Activated T-helper 1 cell treated with anti-CD3 and anti-CD28 coated beads, Interleukin-2, amount 50 U/mL, for 16 hours (primary cell): ENCODE data around the gene DAAM1.

Source experiments
- DNase-seq, 2 donors: peaks; one replicate each; pipeline ENCODE4 v3.0.0-alpha.2; 2020; ENCODE audit warnings: low read depth in 1 of 2, low spot score in 1 of 2

DAAM1 gene

GRCh38 chr14:59283361-59283760 lies 94.9 kb downstream of the DAAM1 start:
- no peak for DNase-seq

- no peak for DNase-seq
Measured at GRCh38 chr14:59284059-59284458, 95.6 kb downstream of the DAAM1 start.

DNA sequence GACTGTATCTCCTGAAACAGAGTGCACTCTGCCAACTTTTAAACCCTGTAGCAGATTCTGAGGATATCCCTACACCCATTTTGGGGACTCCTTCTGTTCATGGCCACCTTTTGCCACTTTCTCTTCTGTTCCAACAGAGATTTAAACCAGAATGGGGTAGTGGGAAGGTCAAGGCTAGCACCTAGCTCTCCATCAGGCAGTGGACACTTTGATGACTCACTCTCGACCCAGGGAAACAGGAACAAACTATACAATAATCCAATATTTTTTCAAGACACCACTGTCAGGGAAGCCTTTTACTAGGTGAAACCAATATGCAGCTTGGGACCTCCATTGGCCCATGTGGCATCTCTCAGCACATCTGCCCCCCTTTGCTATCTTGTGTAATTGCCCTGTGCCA lies 103.6 kb downstream of the DAAM1 start:
- no peak for DNase-seq

- DNase-seq = no peak
Measured at GRCh38 chr14:59292921-59293534, 104.6 kb downstream of the DAAM1 start.

GRCh38 chr14:59293935-59294661 lies 105.6 kb downstream of the DAAM1 start:
- no peak for DNase-seq

DNA sequence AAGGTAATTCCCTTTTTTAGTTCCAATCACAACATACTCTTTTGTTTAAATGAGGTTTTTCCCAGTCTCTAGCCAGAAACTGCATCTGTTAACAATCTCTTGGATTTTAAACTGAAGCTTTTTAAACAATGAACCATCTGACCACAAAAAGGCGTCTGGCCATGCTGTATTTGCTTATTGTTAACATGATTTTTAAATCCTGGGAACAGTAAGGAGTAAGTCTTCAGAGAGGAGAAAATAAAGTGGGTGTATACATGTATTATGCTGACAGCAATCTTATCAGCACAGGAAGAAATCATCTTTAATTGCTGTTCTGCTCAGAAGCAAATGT lies 106.2 kb downstream of the DAAM1 start:
- DNase-seq = no peak

GRCh38 chr14:59295951-59296350 lies 107.5 kb downstream of the DAAM1 start:
- DNase-seq = no peak

DNA sequence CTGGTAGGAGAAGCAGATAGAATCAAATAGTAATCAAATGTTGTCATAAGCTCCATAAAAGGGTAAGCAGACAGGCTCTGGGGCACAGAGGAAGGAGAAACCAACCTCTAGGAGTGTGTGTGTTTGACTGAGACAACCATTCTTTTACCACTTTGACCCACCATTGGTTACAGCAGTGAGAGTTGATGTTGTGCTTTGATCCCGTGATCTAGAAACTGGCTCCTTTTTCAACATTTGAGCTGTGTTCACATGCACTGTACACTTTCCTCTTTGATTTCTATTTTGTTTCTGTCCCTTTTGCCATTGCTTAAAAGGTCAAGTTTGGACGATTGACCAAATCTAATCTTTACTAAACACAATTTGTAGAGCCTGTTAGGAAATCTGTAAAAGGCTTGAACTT lies 108.0 kb downstream of the DAAM1 start:
- no peak for DNase-seq

DNA sequence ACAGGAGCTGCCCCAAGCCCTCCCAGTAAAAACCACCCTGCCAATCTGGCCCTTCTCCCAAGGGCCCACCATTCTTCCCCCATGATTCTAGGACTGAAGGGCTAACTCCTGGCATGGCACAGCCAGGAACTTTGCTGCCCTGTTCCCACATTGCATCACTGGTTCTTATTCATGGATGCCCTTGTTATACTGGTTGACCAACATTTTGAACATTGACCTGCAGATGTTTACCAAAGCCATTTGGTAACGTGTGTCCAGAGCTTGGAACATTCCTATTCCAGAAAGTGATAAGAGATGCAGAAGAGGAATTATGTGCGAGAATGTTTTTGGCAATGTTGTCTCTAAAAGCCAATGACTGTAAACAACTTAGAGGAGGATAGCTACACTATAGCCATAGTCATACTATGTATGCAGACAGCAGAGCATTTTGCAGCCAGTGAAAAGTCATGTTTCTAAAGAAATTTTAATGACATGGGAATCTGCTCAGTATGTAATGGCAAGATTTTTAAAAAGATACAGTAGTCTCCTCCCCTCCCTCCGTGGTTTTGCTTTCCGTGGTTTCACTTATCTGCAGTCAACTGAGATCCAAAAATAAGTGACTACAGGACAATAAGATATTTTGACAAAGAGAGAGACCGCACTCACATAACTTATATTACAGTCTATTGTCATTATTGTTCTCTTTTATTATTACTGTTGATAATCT lies 108.8 kb downstream of the DAAM1 start:
- no peak for DNase-seq

DNA sequence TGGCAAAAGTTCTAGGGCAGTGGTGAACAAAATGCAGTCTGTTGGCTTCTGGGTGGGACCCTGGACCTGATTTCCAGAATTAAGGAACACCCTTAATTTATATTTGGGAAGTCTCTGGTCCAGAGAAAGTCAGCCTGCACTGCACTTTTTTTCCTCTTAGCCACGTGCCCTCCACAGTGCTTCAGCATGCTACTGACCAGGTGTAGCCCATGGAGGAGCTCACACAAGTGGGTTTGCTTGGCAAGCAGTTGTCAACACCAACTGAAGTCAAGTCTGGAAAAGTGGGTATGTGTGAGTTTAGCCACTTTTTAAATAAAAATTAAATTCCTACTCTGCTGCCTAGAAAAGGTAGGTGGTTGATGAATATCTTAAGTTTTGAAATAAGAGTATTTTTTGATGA lies 111.3 kb downstream of the DAAM1 start:
- DNase-seq = no peak

DNA sequence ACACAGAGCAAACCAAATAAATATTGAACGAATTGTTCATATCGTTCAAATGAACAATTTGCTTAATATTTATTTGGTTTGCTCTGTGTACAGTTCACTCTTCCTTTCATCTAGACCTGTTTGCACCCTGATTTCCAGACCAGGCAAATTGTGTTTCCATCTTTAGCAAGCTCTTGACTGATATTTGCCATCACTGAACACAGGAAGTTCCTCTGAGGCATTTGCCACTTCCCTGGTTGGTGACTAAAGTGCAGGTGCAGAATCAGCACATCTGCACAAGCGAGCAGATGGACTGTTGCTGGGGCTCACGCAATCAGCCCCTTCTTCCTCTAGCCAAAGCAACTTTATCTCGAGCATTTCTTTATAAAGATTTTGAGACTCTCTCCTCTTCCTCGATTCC lies 112.9 kb downstream of the DAAM1 start:
- no peak for DNase-seq

DNA sequence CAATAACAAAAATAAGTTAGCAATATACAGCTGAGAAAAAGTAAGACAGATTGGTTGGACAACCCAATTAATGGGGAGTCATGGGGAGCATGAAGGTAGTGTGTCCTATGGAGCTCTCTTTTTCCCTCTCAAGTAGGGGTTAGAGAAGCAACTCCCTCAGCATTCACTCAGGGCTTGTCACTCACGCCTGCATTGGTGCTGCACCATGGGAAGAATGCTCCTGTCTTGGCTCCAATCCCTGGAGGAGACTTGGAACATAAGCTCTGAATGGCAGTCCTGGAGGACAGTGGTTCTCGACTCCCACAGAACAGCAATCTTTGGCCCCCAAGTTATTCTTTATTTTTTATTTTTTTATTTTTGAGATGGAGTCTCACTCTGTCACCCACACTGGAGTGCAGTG lies 113.8 kb downstream of the DAAM1 start:
- DNase-seq = no peak

GRCh38 chr14:59303216-59303615 lies 114.7 kb downstream of the DAAM1 start:
- DNase-seq = no peak

DNA sequence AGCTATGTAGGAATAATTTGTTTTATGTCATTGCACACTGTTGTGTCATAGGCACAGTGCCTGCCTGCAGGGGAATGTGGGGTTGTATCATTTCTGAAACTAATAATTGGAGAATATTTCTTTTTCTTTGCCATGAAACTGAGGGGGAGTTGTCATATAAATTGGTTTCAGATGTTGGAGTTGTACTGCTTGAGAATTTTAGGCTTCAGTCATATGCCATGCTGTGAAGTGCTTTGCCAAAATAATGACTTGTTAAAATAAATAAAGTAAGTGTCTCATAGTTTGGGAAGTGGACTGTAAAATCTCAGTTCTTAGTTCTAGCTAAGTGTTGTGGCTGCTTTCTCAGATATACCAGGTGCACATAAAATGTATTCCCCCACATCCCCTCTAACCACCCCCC lies 116.8 kb downstream of the DAAM1 start:
- DNase-seq = no peak

DNA sequence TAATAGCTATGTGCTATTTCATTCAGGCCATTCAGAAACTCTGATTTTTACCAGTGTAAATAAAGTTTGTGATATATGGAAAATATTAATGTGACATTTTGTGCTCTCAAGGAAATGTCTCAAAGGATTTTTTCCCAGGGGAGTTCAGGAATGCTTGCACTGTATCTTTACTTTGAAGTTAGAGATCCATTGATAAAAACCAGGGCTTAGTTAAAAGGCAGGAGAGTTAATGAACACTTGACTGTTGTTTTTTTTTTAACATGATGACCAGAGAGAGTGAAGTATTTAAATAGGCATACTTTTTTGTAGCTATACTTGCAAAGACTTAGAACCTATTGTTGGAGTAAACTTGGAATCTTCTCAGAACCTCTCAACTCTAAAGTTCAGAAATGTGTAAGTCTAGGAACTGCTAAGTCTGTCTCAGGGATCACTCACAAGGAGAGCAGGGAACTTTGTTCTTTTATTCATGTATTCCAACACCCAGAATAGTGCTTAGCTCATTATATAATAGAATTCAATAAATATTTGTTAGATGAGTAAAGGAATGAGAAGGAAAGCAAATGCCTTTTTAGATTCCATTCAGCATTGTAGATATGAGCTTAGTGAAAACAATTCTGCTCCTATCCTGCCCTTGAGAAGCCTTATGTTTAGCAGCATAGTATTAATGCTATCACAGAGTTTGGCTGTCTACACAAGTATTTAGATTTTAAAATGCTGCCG lies 117.5 kb downstream of the DAAM1 start:
- no peak for DNase-seq

DNA sequence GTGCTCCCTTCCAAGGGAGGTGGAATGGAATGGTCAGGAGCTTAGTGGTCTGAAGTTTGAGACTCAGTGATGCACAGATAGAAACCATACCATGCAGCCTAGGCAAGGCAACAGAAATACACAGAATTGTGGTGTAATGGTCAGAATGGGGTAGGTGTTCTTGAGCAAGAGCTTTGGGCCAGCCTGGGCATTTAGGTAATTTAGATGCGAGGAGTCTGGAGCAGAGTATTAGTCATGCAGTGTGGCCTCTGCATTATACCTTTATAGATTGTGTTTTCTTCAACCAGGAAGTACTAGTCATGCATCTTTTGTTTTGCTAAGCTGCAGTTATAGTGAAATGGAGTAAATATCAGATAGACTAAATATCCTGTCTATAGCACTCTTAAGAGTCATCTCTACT lies 118.3 kb downstream of the DAAM1 start:
- no peak for DNase-seq

GRCh38 chr14:59308086-59308485 lies 119.6 kb downstream of the DAAM1 start:
- DNase-seq = no peak

GRCh38 chr14:59308673-59309072 lies 120.2 kb downstream of the DAAM1 start:
- no peak for DNase-seq

- no peak for DNase-seq
Measured at GRCh38 chr14:59309291-59309900, 120.9 kb downstream of the DAAM1 start.

DNA sequence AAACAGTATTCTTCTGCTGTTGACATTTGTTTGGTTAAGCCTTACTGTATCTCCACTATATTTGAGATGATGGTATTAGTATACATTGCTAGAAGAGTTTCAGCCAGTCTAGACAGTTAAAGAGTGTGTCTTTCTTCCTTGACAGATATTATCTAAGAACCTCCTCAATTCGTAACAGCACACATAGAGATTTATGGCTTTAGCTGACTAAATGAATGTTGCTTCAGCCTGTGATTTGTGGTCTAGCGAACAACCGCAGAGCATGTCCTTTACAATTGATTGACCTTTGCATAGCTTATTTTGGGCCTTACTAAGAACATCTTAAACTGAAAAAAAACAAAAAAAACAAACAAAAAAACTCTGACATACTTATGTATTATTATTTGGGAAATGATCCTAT lies 122.2 kb downstream of the DAAM1 start:
- DNase-seq = no peak

- no peak for DNase-seq
Measured at GRCh38 chr14:59311723-59312122, 123.3 kb downstream of the DAAM1 start.
